ENCODE results near the gene HOXA9. TPM values are rescaled to one million over a fixed set of nuclear protein-coding genes. Genes with fewer than 3 reads are reported as not detected.

HOXA9 gene
- total RNA-seq, 1 donor from 2014 or later = 2.0 TPM

GRCh38 chr7:27200761-27201579, 35.6 kb upstream of the HOXA9 start:
- DNase-seq (ENCODE audit: low read depth in 2 of 2) = no peak

GRCh38 chr7:27199849-27200760, 34.8 kb upstream of the HOXA9 start, which contains the start of gene HOXA13:
TSS of gene HOXA13 (minus strand) at chr7:27200091. CDS start at chr7:27200077, 14 bp downstream.
- DNase-seq (ENCODE audit: low read depth in 2 of 2) = peak in 1 of 2 donors; percentile 49

GRCh38 chr7:27198871-27199801, 33.8 kb upstream of the HOXA9 start:
- DNase-seq (ENCODE audit: low read depth in 2 of 2) = no peak

GRCh38 chr7:27198138-27198841, 33.0 kb upstream of the HOXA9 start:
- DNase-seq (ENCODE audit: low read depth in 2 of 2) = no peak

GRCh38 chr7:27197137-27198042, 32.1 kb upstream of the HOXA9 start:
- DNase-seq (ENCODE audit: low read depth in 2 of 2) = no peak

GRCh38 chr7:27196287-27196767, 31.0 kb upstream of the HOXA9 start:
- DNase-seq (ENCODE audit: low read depth in 2 of 2) = peak; percentile 81 to 85

- DNase-seq (ENCODE audit: low read depth in 2 of 2) = no peak
Measured at GRCh38 chr7:27194686-27195379, 29.5 kb upstream of the HOXA9 start.

- DNase-seq (ENCODE audit: low read depth in 2 of 2) = no peak
Measured at GRCh38 chr7:27194002-27194352, 28.6 kb upstream of the HOXA9 start.

- no peak for DNase-seq (ENCODE audit: low read depth in 2 of 2)
Measured at GRCh38 chr7:27193335-27194001, 28.1 kb upstream of the HOXA9 start.

- no peak for DNase-seq (ENCODE audit: low read depth in 2 of 2)
Measured at GRCh38 chr7:27192546-27193334, 27.4 kb upstream of the HOXA9 start.

- no peak for DNase-seq (ENCODE audit: low read depth in 2 of 2)
Measured at GRCh38 chr7:27191833-27192545, 26.7 kb upstream of the HOXA9 start.

GRCh38 chr7:27191161-27191731, 25.9 kb upstream of the HOXA9 start:
- DNase-seq (ENCODE audit: low read depth in 2 of 2) = no peak

- DNase-seq (ENCODE audit: low read depth in 2 of 2) = no peak
Measured at GRCh38 chr7:27189997-27190748, 24.8 kb upstream of the HOXA9 start.

- DNase-seq (ENCODE audit: low read depth in 2 of 2) = no peak
Measured at GRCh38 chr7:27189295-27189996, 24.1 kb upstream of the HOXA9 start.
